OCI-LY3 (cell line): Measurements from ENCODE around the gene RPS21.

Source experiments
- H2AFZ ChIP-seq: fragments of 200-600, 300-600 bp; shearing (Covaris generic); 2 replicates; pipeline ENCODE4 v1.6.0; 2014; ENCODE audit warnings: antibody characterized with exemption, low read depth, low read length
- H3K27ac ChIP-seq: fragments of 200-600, 300-600 bp; sonication (generic); 2 replicates; pipeline ENCODE4 v1.5.1; 2014; ENCODE audit warnings: mild to moderate bottlenecking, low read length, moderate library complexity, mixed read lengths
- H3K27me3 ChIP-seq: fragments of 200-600, 300-600 bp; sonication (generic); 2 replicates; pipeline ENCODE4 v1.6.1; 2014; ENCODE audit warnings: low read depth, low read length, mixed read lengths
- H3K36me3 ChIP-seq: fragments of 200-600, 300-600 bp; sonication (generic); replicated peaks from 2 replicates; pipeline ENCODE3; 2014; ENCODE audit warnings: low read depth, low read length, mixed read lengths
- H3K4me1 ChIP-seq: fragments of 300-600, 200-600 bp; sonication (generic); 2 replicates; pipeline ENCODE4 v1.6.1; 2014; ENCODE audit warnings: low read length, mixed read lengths
- H3K4me2 ChIP-seq: fragments of 200-600, 300-600 bp; sonication (generic); 2 replicates; pipeline ENCODE4 v1.6.1; 2014; ENCODE audit warnings: low read length, mixed read lengths
- H3K4me3 ChIP-seq: fragments of 300-600, 200-600 bp; sonication (generic); 2 replicates; pipeline ENCODE4 v1.5.1; 2014; ENCODE audit warnings: antibody characterized with exemption, mild to moderate bottlenecking, low read length, moderate library complexity
- H3K79me2 ChIP-seq: fragments of 300-600, 200-600 bp; shearing (Covaris generic); 2 replicates; pipeline ENCODE4 v1.6.1; 2014; ENCODE audit warnings: mild to moderate bottlenecking, low read length, mixed read lengths
- H3K9ac ChIP-seq: fragments of 300-600, 200-600 bp; shearing (Covaris generic); 2 replicates; pipeline ENCODE4 v1.6.0; 2014; ENCODE audit warnings: mild to moderate bottlenecking, low read length, moderate library complexity
- H3K9me3 ChIP-seq: fragments of 200-600, 300-600 bp; shearing (Covaris generic); 2 replicates; pipeline ENCODE4 v1.6.1; 2014; ENCODE audit warnings: low read length, mixed read lengths; ENCODE audit not compliant: insufficient read depth
- H4K20me1 ChIP-seq: fragments of 200-600, 300-600 bp; sonication (generic); 2 replicates; pipeline ENCODE4 v1.6.1; 2016; ENCODE audit warnings: low read length, mixed read lengths; ENCODE audit not compliant: insufficient read depth
- EZH2phosphoT487 ChIP-seq: fragments of 200-600 bp; shearing (Covaris generic); IDR thresholded peaks from 2 replicates; pipeline ENCODE4 v1.6.1; 2018; ENCODE audit warnings: antibody characterized with exemption, mixed run types, low read depth
- TF ChIP-seq, protein P1 (sequence below): fragments of 200-600, 300-600 bp; sonication (generic); IDR thresholded peaks from 2 replicates; pipeline ENCODE4 v1.5.1; 2014; ENCODE audit warnings: antibody characterized with exemption, low read length, low read depth

The RPS21 gene

GRCh38 chr20:62342910-62343309, 44.0 kb upstream of the RPS21 start:
- no peaks in the 10 kb centered on the region for H3K9me3 ChIP-seq
- no peak overlapping the region for H3K4me3 ChIP-seq
- no peaks in the 10 kb centered on the region for H3K79me2 ChIP-seq
- peaks cover 26% of the 10 kb centered on the region for H3K4me1 ChIP-seq
- peaks cover 6% of the 10 kb centered on the region for H3K36me3 ChIP-seq
- no peak overlapping the region for H3K27ac ChIP-seq
- TF ChIP-seq, protein P1, sequence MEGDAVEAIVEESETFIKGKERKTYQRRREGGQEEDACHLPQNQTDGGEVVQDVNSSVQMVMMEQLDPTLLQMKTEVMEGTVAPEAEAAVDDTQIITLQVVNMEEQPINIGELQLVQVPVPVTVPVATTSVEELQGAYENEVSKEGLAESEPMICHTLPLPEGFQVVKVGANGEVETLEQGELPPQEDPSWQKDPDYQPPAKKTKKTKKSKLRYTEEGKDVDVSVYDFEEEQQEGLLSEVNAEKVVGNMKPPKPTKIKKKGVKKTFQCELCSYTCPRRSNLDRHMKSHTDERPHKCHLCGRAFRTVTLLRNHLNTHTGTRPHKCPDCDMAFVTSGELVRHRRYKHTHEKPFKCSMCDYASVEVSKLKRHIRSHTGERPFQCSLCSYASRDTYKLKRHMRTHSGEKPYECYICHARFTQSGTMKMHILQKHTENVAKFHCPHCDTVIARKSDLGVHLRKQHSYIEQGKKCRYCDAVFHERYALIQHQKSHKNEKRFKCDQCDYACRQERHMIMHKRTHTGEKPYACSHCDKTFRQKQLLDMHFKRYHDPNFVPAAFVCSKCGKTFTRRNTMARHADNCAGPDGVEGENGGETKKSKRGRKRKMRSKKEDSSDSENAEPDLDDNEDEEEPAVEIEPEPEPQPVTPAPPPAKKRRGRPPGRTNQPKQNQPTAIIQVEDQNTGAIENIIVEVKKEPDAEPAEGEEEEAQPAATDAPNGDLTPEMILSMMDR, result no peak
- no peak for TF ChIP-seq EZH2phosphoT487
- H2AFZ ChIP-seq, result no peak overlapping the region
- no peaks in the 10 kb centered on the region for H3K27me3 ChIP-seq
- no peaks in the 10 kb centered on the region for H4K20me1 ChIP-seq
- H3K4me2 ChIP-seq, result no peak overlapping the region
- no peak overlapping the region for H3K9ac ChIP-seq

GRCh38 chr20:62344092-62344491, 42.8 kb upstream of the RPS21 start:
- Histone ChIP-seq H3K36me3 (peaks cover 6% of the 10 kb centered on the region), H3K4me3 (no peak overlapping the region), H3K27me3 (no peaks in the 10 kb centered on the region), H3K27ac (no peak overlapping the region), H3K4me2 (no peak overlapping the region), H3K4me1 (peaks cover 14% of the 10 kb centered on the region), H3K9me3 (no peaks in the 10 kb centered on the region), H3K79me2 (no peaks in the 10 kb centered on the region), H2AFZ (no peak overlapping the region), H3K9ac (no peak overlapping the region), H4K20me1 (no peaks in the 10 kb centered on the region)
- no peak for TF ChIP-seq EZH2phosphoT487
- TF ChIP-seq, protein P1, result no peak

DNA sequence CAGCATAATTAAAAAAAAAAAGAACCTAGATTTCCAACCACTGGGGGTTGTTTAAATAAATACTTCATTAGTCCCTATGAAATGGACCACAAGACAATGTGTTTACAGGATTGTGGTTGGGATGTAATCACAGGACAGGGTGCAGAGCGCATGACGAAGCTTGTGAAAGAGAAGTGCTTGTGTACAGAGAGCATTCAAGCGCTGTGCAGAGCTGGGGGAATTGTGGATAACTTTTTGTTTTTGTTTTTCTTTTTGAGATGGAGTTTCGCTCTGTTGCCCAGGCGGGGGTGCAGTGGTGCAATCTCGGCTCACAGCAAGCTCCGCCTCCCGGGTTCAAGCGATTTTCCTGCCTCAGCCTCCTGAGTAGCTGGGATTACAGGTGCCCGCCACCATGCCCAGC, 42.1 kb upstream of the RPS21 start:
- Histone ChIP-seq H3K4me2 (no peak overlapping the region), H3K79me2 (no peaks in the 10 kb centered on the region), H3K4me3 (no peak overlapping the region), H3K27me3 (no peaks in the 10 kb centered on the region), H3K9me3 (no peaks in the 10 kb centered on the region), H3K9ac (no peak overlapping the region), H2AFZ (no peak overlapping the region), H3K36me3 (peaks cover 9% of the 10 kb centered on the region), H3K4me1 (peaks cover 7% of the 10 kb centered on the region), H4K20me1 (no peaks in the 10 kb centered on the region), H3K27ac (no peak overlapping the region)
- no peak for TF ChIP-seq EZH2phosphoT487
- TF ChIP-seq, protein P1, result no peak

DNA sequence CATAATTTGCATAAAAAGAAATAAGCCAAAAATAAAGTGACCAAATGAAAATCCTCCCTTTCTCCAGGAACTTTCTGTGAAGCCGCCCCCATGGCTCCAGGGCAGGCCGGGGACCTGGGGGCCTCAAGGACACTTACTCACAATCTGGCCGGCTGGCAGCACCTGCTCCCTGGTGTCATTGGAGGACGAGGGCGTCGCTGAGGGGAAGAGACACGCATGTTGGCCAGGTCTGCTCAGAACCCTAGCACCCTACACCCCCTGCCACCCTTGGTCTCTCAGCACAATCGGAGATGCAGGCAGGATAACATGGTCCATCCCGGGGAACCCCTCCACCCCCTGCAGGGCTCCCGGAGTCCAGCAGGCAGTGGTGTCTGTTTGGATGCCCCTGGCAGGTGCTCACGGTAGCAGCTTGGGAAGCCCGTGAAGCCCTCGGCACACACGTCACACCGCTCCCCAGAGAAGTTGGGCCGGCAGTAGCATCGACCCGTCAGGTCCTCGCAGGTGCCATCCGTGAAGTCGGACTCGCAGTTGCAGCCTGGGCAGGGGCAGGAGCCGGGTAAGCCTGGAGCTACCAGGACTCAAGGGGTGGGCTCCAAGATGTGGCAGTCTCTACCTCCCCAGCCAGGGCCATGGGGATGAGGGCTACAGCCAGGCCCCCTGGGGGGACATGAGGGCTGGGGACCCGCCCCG, 41.1 kb upstream of the RPS21 start:
- H3K79me2 ChIP-seq, result no peaks in the 10 kb centered on the region

More for the DNA sequence above, 41.1 kb upstream of the RPS21 start:
- H3K9me3 ChIP-seq, result no peaks in the 10 kb centered on the region
- no peak overlapping the region for H3K4me3 ChIP-seq
- TF ChIP-seq, protein P1, result no peak
- no peak for TF ChIP-seq EZH2phosphoT487
- H3K4me2 ChIP-seq, result no peak overlapping the region
- no peak overlapping the region for H3K9ac ChIP-seq
- H3K27me3 ChIP-seq, result no peaks in the 10 kb centered on the region
- peaks cover 9% of the 10 kb centered on the region for H3K36me3 ChIP-seq
- H4K20me1 ChIP-seq, result no peaks in the 10 kb centered on the region
- H3K27ac ChIP-seq, result no peak overlapping the region
- H3K4me1 ChIP-seq, result no peaks in the 10 kb centered on the region
- H2AFZ ChIP-seq, result no peak overlapping the region
